Stimulated activated CD8-positive, alpha-beta memory T cell treated with anti-CD3 and anti-CD28 coated beads, Interleukin-7, amount 100 ng/mL, for 4 hours (primary cell): ENCODE results near the gene SAP25.
A peak's percentile ranks its signal among the peaks of the same experiment; 100 is the strongest.

Source experiments
- DNase-seq, 2 donors: peaks; one replicate each; pipeline ENCODE4 v3.0.0-alpha.2; 2020; ENCODE audit warnings: low read depth in 2 of 2

SAP25 gene

GRCh38 chr7:100595188-100595587 lies 21.5 kb upstream of the SAP25 start:
- DNase-seq = no peak

- no peak for DNase-seq
Measured at GRCh38 chr7:100591596-100591995, 17.9 kb upstream of the SAP25 start.

- no peak for DNase-seq
Measured at GRCh38 chr7:100590077-100590737, 16.5 kb upstream of the SAP25 start.

- no peak for DNase-seq
Measured at GRCh38 chr7:100589341-100589947, 15.7 kb upstream of the SAP25 start.

- no peak for DNase-seq
Measured at GRCh38 chr7:100588438-100588837, 14.7 kb upstream of the SAP25 start.

GRCh38 chr7:100586266-100587025 lies 12.7 kb upstream of the SAP25 start, which contains the start of gene FBXO24:
Gene FBXO24, plus strand, starts transcription at chr7:100586328. Its CDS starts 298 bp downstream, at chr7:100586626.
- peak; percentile 99 for DNase-seq

- peak in 1 of 2 donors; percentile 39 for DNase-seq
Measured at GRCh38 chr7:100585511-100586265, 12.0 kb upstream of the SAP25 start, which contains the start of gene LRCH4. Gene LRCH4, minus strand, starts transcription at chr7:100586129. Its CDS starts 29 bp downstream, at chr7:100586100.

GRCh38 chr7:100584683-100585510 lies 11.2 kb upstream of the SAP25 start:
- no peak for DNase-seq

GRCh38 chr7:100584054-100584682 lies 10.5 kb upstream of the SAP25 start:
- no peak for DNase-seq

- peak in 1 of 2 donors; percentile 52 for DNase-seq
Measured at GRCh38 chr7:100583132-100584053, 9.7 kb upstream of the SAP25 start.

- DNase-seq = no peak
Measured at GRCh38 chr7:100582650-100583049, 8.9 kb upstream of the SAP25 start.

- DNase-seq = no peak
Measured at GRCh38 chr7:100582041-100582579, 8.4 kb upstream of the SAP25 start.

GRCh38 chr7:100580466-100581283 lies 7.0 kb upstream of the SAP25 start:
- no peak for DNase-seq

GRCh38 chr7:100578246-100579183 lies 4.8 kb upstream of the SAP25 start:
- DNase-seq = no peak

GRCh38 chr7:100577507-100577906 lies 3.8 kb upstream of the SAP25 start:
- DNase-seq = no peak

- no peak for DNase-seq
Measured at GRCh38 chr7:100577103-100577502, 3.4 kb upstream of the SAP25 start.

GRCh38 chr7:100576384-100576993 lies 2.8 kb upstream of the SAP25 start:
- DNase-seq = no peak
